Activated CD8-positive, alpha-beta T cell treated with anti-CD3 and anti-CD28 coated beads, Interleukin-2, amount 10 ng/mL, durations not matched to agents 7 days and 5 days (primary cell): ENCODE data around the gene HERC2. TPM values are rescaled to one million over a fixed set of nuclear protein-coding genes. Genes with fewer than 3 reads are reported as not detected.

Experiments used
- ATAC-seq: fragments of 150-1000 bp; cut with Tn5 transposase; one replicate; pipeline ENCODE4 v1.10.0; 2021; ENCODE audit warnings: moderate library complexity
- CTCF ChIA-PET: fragments of 350-600 bp; sonication (Branson Sonifier 250); formaldehyde crosslinking; loops from one replicate; lab custom pipeline; 2021; ENCODE audit warnings: antibody characterized with exemption; lab: Charles Lee
- POLR2A ChIA-PET: fragments of 350-600 bp; sonication (Branson Sonifier 250); formaldehyde crosslinking; loops from one replicate; lab custom pipeline; 2021; ENCODE audit warnings: antibody characterized with exemption; lab: Charles Lee
- DNase-seq: peaks from one replicate; pipeline ENCODE4 v3.0.0-alpha.2; 2020
- H3K27ac Mint-ChIP-seq: one replicate; pipeline ENCODE4 v1.8.0; 2021; ENCODE audit warnings: mild to moderate bottlenecking, mixed read lengths
- H3K27me3 Mint-ChIP-seq: one replicate; pipeline ENCODE4 v1.8.0; 2021; ENCODE audit warnings: low read depth, mixed read lengths
- H3K36me3 Mint-ChIP-seq: one replicate; pipeline ENCODE4 v1.8.0; 2021; ENCODE audit warnings: low read depth, mixed read lengths
- H3K4me1 Mint-ChIP-seq: one replicate; pipeline ENCODE4 v1.8.0; 2021; ENCODE audit warnings: low read depth, mixed read lengths
- H3K4me3 Mint-ChIP-seq: one replicate; pipeline ENCODE4 v1.8.0; 2021; ENCODE audit warnings: mild to moderate bottlenecking, mixed read lengths
- H3K9me3 Mint-ChIP-seq: one replicate; pipeline ENCODE4 v1.8.0; 2022; ENCODE audit warnings: mixed read lengths; ENCODE audit not compliant: insufficient read depth
- total RNA-seq, 2 experiments: library from RNA; stranded (reverse); gene quantifications; one replicate each; pipeline ENCODE4 v1.2.3, GENCODE V29; 2021

HERC2 gene
- total RNA-seq, 2 experiments from 2014 or later: 42.6 to 44.7 TPM

GRCh38 chr15:28273468-28273867, 48.5 kb downstream of the HERC2 start:
- Mint-ChIP-seq H3K4me1 (no peaks in the 10 kb centered on the region), H3K9me3 (no peaks in the 10 kb centered on the region), H3K27me3 (no peaks in the 10 kb centered on the region), H3K27ac (no peak overlapping the region), H3K36me3 (peaks cover 16% of the 10 kb centered on the region), H3K4me3 (no peak overlapping the region)
- ATAC-seq (no peak), DNase-seq (no peak)
- ChIA-PET POLR2A (no interaction called here), CTCF (no interaction called here)

- Mint-ChIP-seq H3K36me3 (peaks cover 23% of the 10 kb centered on the region), H3K4me3 (no peak overlapping the region), H3K27ac (no peak overlapping the region), H3K9me3 (no peaks in the 10 kb centered on the region), H3K27me3 (no peaks in the 10 kb centered on the region), H3K4me1 (no peaks in the 10 kb centered on the region)
- DNase-seq: no peak
- ATAC-seq: no peak
- CTCF ChIA-PET: no interaction called here
- POLR2A ChIA-PET: no interaction called here
Measured at GRCh38 chr15:28272587-28272986, 49.4 kb downstream of the HERC2 start.

DNA sequence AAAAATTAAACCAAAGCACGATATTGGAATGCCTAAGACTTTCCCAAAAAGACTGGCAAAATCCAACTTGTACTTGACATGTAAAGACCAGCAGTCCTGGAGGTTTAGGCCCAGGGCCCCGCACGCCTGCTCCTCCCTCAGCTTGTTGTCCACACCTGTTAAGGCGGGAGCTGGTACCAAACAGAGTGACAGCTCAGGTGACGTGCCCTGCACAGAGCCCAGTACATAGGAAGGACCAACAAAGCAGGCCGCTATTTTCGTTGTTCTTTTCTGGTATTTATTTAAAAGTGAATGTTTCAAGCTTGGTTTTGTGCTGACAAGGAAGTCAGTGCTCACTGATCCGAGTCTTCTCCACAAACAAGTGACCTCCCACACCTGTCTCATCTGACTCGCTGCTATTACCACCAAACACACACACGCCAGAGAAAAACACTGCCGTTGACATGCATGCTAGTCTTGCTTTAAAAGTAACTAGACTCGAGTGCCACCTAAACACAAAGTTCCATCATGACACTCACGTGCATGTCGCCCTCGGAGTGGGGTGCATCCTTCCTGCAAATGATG, 50.2 kb downstream of the HERC2 start:
- H3K4me1 Mint-ChIP-seq: no peaks in the 10 kb centered on the region
- peaks cover 29% of the 10 kb centered on the region for H3K36me3 Mint-ChIP-seq
- DNase-seq: no peak
- POLR2A ChIA-PET: no interaction called here
- H3K4me3 Mint-ChIP-seq: no peak overlapping the region
- no peaks in the 10 kb centered on the region for H3K27me3 Mint-ChIP-seq
- H3K27ac Mint-ChIP-seq: no peak overlapping the region
- no peak for ATAC-seq
- no peaks in the 10 kb centered on the region for H3K9me3 Mint-ChIP-seq
- CTCF ChIA-PET: no interaction called here

- ATAC-seq: no peak
- H3K27me3 Mint-ChIP-seq: no peaks in the 10 kb centered on the region
- H3K4me1 Mint-ChIP-seq: no peaks in the 10 kb centered on the region
- no peak overlapping the region for H3K27ac Mint-ChIP-seq
- no peak overlapping the region for H3K4me3 Mint-ChIP-seq
- H3K9me3 Mint-ChIP-seq: no peaks in the 10 kb centered on the region
- DNase-seq: no peak
- POLR2A ChIA-PET: no interaction called here
- CTCF ChIA-PET: no interaction called here
- peaks cover 34% of the 10 kb centered on the region for H3K36me3 Mint-ChIP-seq
Measured at GRCh38 chr15:28269097-28269496, 52.9 kb downstream of the HERC2 start.

DNA sequence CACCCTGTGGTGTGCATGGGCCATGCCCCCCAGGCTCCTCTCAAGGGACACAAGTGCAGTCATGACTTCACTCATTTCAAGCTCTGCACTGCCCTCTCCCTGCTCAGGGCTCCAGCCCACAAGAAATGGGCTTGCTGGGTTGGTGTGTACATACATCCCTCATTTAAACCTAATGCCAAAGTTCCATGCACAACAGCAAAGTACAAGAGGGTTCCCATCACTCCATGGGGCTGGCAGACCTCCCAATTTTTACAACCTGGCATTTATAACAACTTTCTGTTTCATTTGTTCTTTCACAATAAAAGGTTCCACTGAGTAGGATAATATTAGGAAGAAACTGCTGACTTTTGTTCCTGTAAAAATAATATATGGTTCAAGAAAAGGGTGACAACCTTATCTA, 54.3 kb downstream of the HERC2 start:
- DNase-seq: no peak
- Mint-ChIP-seq H3K36me3 (peaks cover 35% of the 10 kb centered on the region), H3K4me3 (no peak overlapping the region), H3K9me3 (no peaks in the 10 kb centered on the region), H3K27me3 (no peaks in the 10 kb centered on the region), H3K27ac (no peak overlapping the region), H3K4me1 (no peaks in the 10 kb centered on the region)
- CTCF ChIA-PET: no interaction called here
- POLR2A ChIA-PET: no interaction called here
- no peak for ATAC-seq

DNA sequence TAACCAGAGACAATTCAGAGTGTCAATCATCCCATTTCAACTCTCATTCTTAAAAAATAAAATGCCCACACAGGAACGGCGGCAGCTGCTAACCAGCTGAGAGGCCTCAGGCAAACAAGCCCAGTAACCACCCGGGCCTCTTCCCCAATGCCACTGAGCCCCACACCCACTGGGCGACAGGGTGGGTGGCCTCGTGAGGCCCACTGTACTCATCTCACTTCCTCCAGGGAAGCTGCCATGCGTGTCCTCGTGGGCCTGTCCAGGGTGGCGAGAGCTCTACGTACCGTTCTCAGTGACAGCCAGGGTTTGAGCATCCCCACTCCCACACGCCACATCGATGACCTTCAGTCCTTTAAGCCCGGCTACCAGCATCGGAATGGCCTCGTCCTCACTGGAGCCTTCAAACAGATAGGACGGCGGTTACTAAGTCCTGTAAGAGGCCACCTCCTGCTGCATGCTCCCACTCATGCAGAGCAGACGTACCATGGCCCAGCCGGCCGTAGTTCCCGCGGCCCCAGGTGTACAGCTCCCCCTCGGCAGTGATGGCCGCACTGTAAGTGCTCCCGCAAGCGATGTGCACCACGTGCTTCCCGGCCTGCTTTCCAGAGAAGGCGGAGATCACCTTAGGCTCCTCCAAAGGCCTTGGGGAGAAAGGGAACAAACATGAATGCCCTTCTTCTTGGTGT, 56.5 kb downstream of the HERC2 start:
- Mint-ChIP-seq H3K9me3 (no peaks in the 10 kb centered on the region), H3K27me3 (no peaks in the 10 kb centered on the region), H3K27ac (no peak overlapping the region), H3K4me1 (no peaks in the 10 kb centered on the region), H3K36me3 (peaks cover 35% of the 10 kb centered on the region), H3K4me3 (no peak overlapping the region)
- ATAC-seq (no peak), DNase-seq (no peak)
- ChIA-PET POLR2A (no interaction called here), CTCF (no interaction called here)

GRCh38 chr15:28264166-28264565, 57.8 kb downstream of the HERC2 start:
- Mint-ChIP-seq H3K4me3 (no peak overlapping the region), H3K27me3 (no peaks in the 10 kb centered on the region), H3K36me3 (peaks cover 33% of the 10 kb centered on the region), H3K27ac (no peak overlapping the region), H3K4me1 (no peaks in the 10 kb centered on the region), H3K9me3 (no peaks in the 10 kb centered on the region)
- ChIA-PET CTCF (no interaction called here), POLR2A (no interaction called here)
- no peak for ATAC-seq
- DNase-seq: no peak

GRCh38 chr15:28262438-28262837, 59.5 kb downstream of the HERC2 start:
- no peaks in the 10 kb centered on the region for H3K4me1 Mint-ChIP-seq
- no peaks in the 10 kb centered on the region for H3K9me3 Mint-ChIP-seq
- ATAC-seq (no peak), DNase-seq (no peak)
- no peak overlapping the region for H3K4me3 Mint-ChIP-seq
- CTCF ChIA-PET: no interaction called here
- no peak overlapping the region for H3K27ac Mint-ChIP-seq
- H3K36me3 Mint-ChIP-seq: peaks cover 17% of the 10 kb centered on the region
- POLR2A ChIA-PET: no interaction called here
- no peaks in the 10 kb centered on the region for H3K27me3 Mint-ChIP-seq

- ATAC-seq (no peak), DNase-seq (no peak)
- CTCF ChIA-PET: no interaction called here
- Mint-ChIP-seq H3K27ac (no peak overlapping the region), H3K36me3 (peaks cover 8% of the 10 kb centered on the region), H3K4me3 (no peak overlapping the region), H3K9me3 (no peaks in the 10 kb centered on the region), H3K4me1 (no peaks in the 10 kb centered on the region), H3K27me3 (no peaks in the 10 kb centered on the region)
- POLR2A ChIA-PET: no interaction called here
Measured at GRCh38 chr15:28260722-28261121, 61.3 kb downstream of the HERC2 start.

GRCh38 chr15:28260317-28260716, 61.7 kb downstream of the HERC2 start:
- Mint-ChIP-seq H3K27me3 (no peaks in the 10 kb centered on the region), H3K9me3 (no peaks in the 10 kb centered on the region), H3K4me1 (no peaks in the 10 kb centered on the region), H3K27ac (no peak overlapping the region), H3K36me3 (peaks cover 9% of the 10 kb centered on the region), H3K4me3 (no peak overlapping the region)
- POLR2A ChIA-PET: no interaction called here
- ATAC-seq (no peak), DNase-seq (no peak)
- CTCF ChIA-PET: no interaction called here

- no peak for DNase-seq
- H3K36me3 Mint-ChIP-seq: peaks cover 24% of the 10 kb centered on the region
- no peak for ATAC-seq
- no peaks in the 10 kb centered on the region for H3K9me3 Mint-ChIP-seq
- ChIA-PET POLR2A (no interaction called here), CTCF (no interaction called here)
- no peaks in the 10 kb centered on the region for H3K27me3 Mint-ChIP-seq
- H3K4me3 Mint-ChIP-seq: no peak overlapping the region
- no peaks in the 10 kb centered on the region for H3K4me1 Mint-ChIP-seq
- H3K27ac Mint-ChIP-seq: no peak overlapping the region
Measured at GRCh38 chr15:28255965-28256364, 66.0 kb downstream of the HERC2 start.

GRCh38 chr15:28252831-28253230, 69.1 kb downstream of the HERC2 start:
- Mint-ChIP-seq H3K27me3 (no peaks in the 10 kb centered on the region), H3K36me3 (peaks cover 40% of the 10 kb centered on the region), H3K27ac (no peak overlapping the region), H3K4me1 (no peaks in the 10 kb centered on the region), H3K9me3 (no peaks in the 10 kb centered on the region), H3K4me3 (no peak overlapping the region)
- ChIA-PET CTCF (interaction anchor here (0.8 kb wide), 1 partner anchor 849 kb away, joined by 3 read pairs; no protein-coding TSS in a partner anchor), POLR2A (no interaction called here)
- DNase-seq: no peak
- no peak for ATAC-seq

DNA sequence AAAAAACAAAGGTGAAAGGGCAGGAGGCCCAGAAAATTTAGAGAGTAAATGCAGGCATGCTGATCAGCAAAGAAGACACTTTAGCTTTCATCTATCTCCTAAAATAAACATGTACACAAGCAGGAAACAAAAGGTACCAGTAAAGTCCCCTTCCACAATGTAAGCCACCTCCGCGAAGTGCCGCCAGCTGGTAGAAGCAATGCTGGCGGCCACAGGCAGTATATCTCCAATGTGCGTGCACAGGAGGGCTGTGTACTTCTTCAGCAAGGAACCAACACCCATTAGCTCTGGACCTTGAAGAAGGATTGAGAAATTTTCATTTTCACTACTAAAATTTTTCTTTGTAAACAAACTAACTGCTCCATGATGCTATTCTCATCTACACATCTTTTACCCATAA, 75.4 kb downstream of the HERC2 start:
- H3K36me3 Mint-ChIP-seq: peaks cover 59% of the 10 kb centered on the region
- H3K27me3 Mint-ChIP-seq: no peaks in the 10 kb centered on the region
- no peak overlapping the region for H3K4me3 Mint-ChIP-seq
- no peaks in the 10 kb centered on the region for H3K4me1 Mint-ChIP-seq
- no peak for DNase-seq
- H3K27ac Mint-ChIP-seq: no peak overlapping the region
- POLR2A ChIA-PET: no interaction called here
- ATAC-seq: no peak
- peaks cover 4% of the 10 kb centered on the region for H3K9me3 Mint-ChIP-seq
- CTCF ChIA-PET: no interaction called here
